Lower leg skin (tissue), 3 donors: ENCODE data around the gene LAMP1.

Experiments
- POLR2A ChIP-seq, 2 donors: fragments of 450-650 bp; IDR thresholded peaks; one replicate each; pipeline ENCODE4 v1.6.1; 2016 to 2017; ENCODE audit warnings: antibody characterized with exemption in 2 of 2, mild to moderate bottlenecking in 1 of 2, moderate library complexity in 1 of 2
- TF ChIP-seq, protein P1 (sequence below), 3 donors: fragments of 450-650 bp; IDR thresholded peaks; one replicate each; pipeline ENCODE4 v1.5.1; 2016; ENCODE audit warnings: antibody characterized with exemption in 3 of 3, mild to moderate bottlenecking in 3 of 3, moderate library complexity in 2 of 3

DNA sequence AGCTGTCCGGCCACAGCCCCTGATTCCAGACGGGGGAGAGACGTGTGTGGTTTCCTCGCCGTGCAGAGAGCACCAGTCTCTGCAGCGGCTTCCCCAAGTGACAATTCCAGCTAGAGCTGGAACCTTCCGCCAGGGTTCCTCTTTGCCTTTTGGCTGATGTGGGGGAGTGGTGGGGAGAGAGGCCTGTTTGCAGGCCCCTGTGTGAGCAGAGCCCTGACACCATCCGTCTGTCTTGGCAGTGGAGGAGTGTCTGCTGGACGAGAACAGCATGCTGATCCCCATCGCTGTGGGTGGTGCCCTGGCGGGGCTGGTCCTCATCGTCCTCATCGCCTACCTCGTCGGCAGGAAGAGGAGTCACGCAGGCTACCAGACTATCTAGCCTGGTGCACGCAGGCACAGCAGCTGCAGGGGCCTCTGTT, 25.0 kb downstream of the LAMP1 start:
- TF ChIP-seq POLR2A (IDR thresholded peaks at IDR 0.05): no peak
- TF ChIP-seq, protein P1, sequence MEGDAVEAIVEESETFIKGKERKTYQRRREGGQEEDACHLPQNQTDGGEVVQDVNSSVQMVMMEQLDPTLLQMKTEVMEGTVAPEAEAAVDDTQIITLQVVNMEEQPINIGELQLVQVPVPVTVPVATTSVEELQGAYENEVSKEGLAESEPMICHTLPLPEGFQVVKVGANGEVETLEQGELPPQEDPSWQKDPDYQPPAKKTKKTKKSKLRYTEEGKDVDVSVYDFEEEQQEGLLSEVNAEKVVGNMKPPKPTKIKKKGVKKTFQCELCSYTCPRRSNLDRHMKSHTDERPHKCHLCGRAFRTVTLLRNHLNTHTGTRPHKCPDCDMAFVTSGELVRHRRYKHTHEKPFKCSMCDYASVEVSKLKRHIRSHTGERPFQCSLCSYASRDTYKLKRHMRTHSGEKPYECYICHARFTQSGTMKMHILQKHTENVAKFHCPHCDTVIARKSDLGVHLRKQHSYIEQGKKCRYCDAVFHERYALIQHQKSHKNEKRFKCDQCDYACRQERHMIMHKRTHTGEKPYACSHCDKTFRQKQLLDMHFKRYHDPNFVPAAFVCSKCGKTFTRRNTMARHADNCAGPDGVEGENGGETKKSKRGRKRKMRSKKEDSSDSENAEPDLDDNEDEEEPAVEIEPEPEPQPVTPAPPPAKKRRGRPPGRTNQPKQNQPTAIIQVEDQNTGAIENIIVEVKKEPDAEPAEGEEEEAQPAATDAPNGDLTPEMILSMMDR (IDR thresholded peaks at IDR 0.05): no peak
